Measurements from ENCODE around the gene LIPA. TPM values are rescaled to one million over a fixed set of nuclear protein-coding genes. Genes with fewer than 3 reads are reported as not detected.

Gene LIPA
- total and polyA plus RNA-seq, 9 of the 15 experiments (the other 6 are each of a cell fraction or from before 2014, with no cell fraction given) = 0.07 to 0.40 (median 0.15) TPM; not detected in 1

DNA sequence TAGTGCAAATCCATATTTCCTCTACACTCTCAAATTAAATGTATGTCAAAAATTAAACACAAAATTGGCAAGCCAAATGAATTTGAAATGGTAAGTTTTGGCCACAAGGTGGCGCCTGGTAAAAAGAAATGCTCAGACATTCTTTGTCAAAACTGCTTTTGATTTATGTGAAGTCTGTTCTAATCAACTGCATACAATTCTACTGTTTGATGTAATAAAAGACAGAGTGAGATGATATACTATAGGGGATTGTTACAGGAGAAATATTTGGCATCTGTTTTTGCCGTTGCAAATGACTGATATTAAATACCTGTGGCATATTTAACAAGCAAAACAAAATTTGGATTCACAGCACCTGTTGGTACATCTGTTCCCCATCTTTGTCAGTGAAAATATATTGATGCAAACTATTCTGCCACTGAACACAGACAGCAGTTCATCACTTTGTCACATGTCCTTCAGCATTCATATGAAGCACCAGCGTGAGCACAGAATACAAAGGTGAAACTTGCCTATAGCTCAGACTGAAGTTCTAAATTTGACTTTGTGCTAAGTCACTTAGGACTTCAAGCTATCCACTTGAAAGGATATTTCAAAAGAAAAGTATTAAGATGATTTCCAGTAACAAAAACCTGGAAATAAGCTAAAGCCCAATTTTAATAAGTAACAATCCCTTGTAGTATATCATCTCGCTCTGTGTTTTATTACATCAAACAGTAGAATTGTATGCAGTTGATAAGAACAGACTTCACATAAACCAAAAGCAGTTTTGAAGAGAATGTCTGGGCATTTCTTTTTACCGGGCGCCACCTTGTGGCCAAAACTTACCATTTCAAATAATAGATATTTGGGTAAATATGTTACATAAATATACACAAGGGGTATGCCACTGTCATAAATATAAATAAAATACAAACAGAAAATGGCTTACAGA is 34.3 kb downstream of the LIPA start:
- no peaks in the 10 kb centered on the region for H3K4me1 ChIP-seq (replicated peaks in 1 of 2; ENCODE audit: control insufficient read depth in 2 of 2, insufficient read depth in 2 of 2, low read length in 2 of 2)
- WGBS (ENCODE audit: insufficient coverage, low coverage, missing lambda C conversion rate) = 4% methylated on average over 6 of the region's 6 CpGs
- H3K27ac ChIP-seq (ENCODE audit: extremely low read depth, low read depth, low read length) = no peak overlapping the region
- no peaks in the 10 kb centered on the region for H3K9me1 ChIP-seq (ENCODE audit: control insufficient read depth, insufficient read depth, low read length)
- intact Hi-C loops (cut with micrococcal nuclease) = loop anchor here (2.0 kb wide), 1 partner anchor 347 kb away; no protein-coding TSS in a partner anchor
- no peak overlapping the region for H3K4me3 ChIP-seq
- DNase-seq (ENCODE audit: extremely low read depth in 1 of 4, low spot score in 3 of 4) (peak in 3 of 4 experiments; percentile 10 to 56 (median 11)), ATAC-seq (peak; percentile 39; the same call in 1 of the 3 replicates), FAIRE-seq (peak; percentile 68)
- no peaks in the 10 kb centered on the region for H3K79me2 ChIP-seq (ENCODE audit: control insufficient read depth, insufficient read depth, low read length)
- peaks cover 0 to 4% of the 10 kb centered on the region in 2 experiments; a peak in 2 of 5 replicates for H3K27me3 ChIP-seq (ENCODE audit: control insufficient read depth in 2 of 2, insufficient read depth in 2 of 2, low read length in 2 of 2)
- no peak overlapping the region for H3K4me2 ChIP-seq (ENCODE audit: insufficient read depth, low read length)
- no peaks in the 10 kb centered on the region for H4K20me1 ChIP-seq (replicated peaks; ENCODE audit: control insufficient read depth, insufficient read depth, low read length)
- in situ Hi-C loops (cut with MboI) = loop anchor here (10.0 kb wide), 1 partner anchor 193 kb away; no protein-coding TSS in a partner anchor
- no peaks in the 10 kb centered on the region for H3K9me3 ChIP-seq (replicated peaks; ENCODE audit: control insufficient read depth, insufficient read depth, low read depth, low read length)
- no peaks in the 10 kb centered on the region for H3K36me3 ChIP-seq (ENCODE audit: control insufficient read depth, insufficient read depth, low read length)
- no peak overlapping the region for H3K9ac ChIP-seq (ENCODE audit: insufficient read depth in 1 of 2, low read depth in 2 of 2, low read length in 2 of 2)
- POLR2A ChIA-PET = no interaction called here
- no TSS peak for BruUV-seq (replicated peaks)
- H2AFZ ChIP-seq (ENCODE audit: low read depth, low read length) = no peak overlapping the region
- CTCF ChIA-PET (ENCODE audit: low intra/inter-chr PET ratio) = interaction anchor here (0.5 to 3.4 kb wide), 10 partner anchors 172 to 1654 kb away, joined by 3 to 42 read pairs (median 5); partner anchors contain the start of gene RPP30
- TF ChIP-seq, protein P1, sequence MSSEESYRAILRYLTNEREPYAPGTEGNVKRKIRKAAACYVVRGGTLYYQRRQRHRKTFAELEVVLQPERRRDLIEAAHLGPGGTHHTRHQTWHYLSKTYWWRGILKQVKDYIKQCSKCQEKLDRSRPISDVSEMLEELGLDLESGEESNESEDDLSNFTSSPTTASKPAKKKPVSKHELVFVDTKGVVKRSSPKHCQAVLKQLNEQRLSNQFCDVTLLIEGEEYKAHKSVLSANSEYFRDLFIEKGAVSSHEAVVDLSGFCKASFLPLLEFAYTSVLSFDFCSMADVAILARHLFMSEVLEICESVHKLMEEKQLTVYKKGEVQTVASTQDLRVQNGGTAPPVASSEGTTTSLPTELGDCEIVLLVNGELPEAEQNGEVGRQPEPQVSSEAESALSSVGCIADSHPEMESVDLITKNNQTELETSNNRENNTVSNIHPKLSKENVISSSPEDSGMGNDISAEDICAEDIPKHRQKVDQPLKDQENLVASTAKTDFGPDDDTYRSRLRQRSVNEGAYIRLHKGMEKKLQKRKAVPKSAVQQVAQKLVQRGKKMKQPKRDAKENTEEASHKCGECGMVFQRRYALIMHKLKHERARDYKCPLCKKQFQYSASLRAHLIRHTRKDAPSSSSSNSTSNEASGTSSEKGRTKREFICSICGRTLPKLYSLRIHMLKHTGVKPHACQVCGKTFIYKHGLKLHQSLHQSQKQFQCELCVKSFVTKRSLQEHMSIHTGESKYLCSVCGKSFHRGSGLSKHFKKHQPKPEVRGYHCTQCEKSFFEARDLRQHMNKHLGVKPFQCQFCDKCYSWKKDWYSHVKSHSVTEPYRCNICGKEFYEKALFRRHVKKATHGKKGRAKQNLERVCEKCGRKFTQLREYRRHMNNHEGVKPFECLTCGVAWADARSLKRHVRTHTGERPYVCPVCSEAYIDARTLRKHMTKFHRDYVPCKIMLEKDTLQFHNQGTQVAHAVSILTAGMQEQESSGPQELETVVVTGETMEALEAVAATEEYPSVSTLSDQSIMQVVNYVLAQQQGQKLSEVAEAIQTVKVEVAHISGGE (CRISPR knock-in tag; IDR thresholded peaks at IDR 0.05) = no peak
- TF ChIP-seq ZNF324 (CRISPR knock-in tag; IDR thresholded peaks at IDR 0.05) (no peak), STAG1 (CRISPR knock-in tag; IDR thresholded peaks at IDR 0.05; ENCODE audit: borderline replicate concordance) (no peak), BCL6 (CRISPR knock-in tag; IDR thresholded peaks at IDR 0.05) (no peak), MAFF (IDR thresholded peaks at IDR 0.05; ENCODE audit: low read length) (no peak), SIX5 (IDR thresholded peaks at IDR 0.05; ENCODE audit: borderline replicate concordance in 1 of 2, insufficient read depth in 1 of 2, low read depth in 1 of 2, low read length in 2 of 2) (no peak), RHOXF2B (CRISPR knock-in tag; conservative IDR thresholded peaks at IDR 0.05) (no peak)
- TF ChIP-seq, protein P2, sequence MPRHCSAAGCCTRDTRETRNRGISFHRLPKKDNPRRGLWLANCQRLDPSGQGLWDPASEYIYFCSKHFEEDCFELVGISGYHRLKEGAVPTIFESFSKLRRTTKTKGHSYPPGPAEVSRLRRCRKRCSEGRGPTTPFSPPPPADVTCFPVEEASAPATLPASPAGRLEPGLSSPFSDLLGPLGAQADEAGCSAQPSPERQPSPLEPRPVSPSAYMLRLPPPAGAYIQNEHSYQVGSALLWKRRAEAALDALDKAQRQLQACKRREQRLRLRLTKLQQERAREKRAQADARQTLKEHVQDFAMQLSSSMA (CRISPR knock-in tag; IDR thresholded peaks at IDR 0.05) = no peak
- TF ChIP-seq, protein P3, sequence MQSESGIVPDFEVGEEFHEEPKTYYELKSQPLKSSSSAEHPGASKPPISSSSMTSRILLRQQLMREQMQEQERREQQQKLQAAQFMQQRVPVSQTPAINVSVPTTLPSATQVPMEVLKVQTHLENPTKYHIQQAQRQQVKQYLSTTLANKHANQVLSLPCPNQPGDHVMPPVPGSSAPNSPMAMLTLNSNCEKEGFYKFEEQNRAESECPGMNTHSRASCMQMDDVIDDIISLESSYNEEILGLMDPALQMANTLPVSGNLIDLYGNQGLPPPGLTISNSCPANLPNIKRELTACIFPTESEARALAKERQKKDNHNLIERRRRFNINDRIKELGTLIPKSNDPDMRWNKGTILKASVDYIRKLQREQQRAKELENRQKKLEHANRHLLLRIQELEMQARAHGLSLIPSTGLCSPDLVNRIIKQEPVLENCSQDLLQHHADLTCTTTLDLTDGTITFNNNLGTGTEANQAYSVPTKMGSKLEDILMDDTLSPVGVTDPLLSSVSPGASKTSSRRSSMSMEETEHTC (IDR thresholded peaks at IDR 0.05) = no peak
- TF ChIP-seq, protein P4, sequence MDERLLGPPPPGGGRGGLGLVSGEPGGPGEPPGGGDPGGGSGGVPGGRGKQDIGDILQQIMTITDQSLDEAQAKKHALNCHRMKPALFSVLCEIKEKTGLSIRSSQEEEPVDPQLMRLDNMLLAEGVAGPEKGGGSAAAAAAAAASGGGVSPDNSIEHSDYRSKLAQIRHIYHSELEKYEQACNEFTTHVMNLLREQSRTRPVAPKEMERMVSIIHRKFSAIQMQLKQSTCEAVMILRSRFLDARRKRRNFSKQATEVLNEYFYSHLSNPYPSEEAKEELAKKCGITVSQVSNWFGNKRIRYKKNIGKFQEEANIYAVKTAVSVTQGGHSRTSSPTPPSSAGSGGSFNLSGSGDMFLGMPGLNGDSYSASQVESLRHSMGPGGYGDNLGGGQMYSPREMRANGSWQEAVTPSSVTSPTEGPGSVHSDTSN (CRISPR knock-in tag; IDR thresholded peaks at IDR 0.05; ENCODE audit: low read depth) = no peak
- TF ChIP-seq, protein P4 (tag; conservative IDR thresholded peaks at IDR 0.05; ENCODE audit: low read depth) = peak; percentile 88

All from K562 (cell line).